GM19043 (cell line): ENCODE measurements around the gene RAP1B.
"Not testable (repeated sequence)": the region's sequence is repeated elsewhere in the genome, so short reads cannot be mapped to it uniquely, and the experiment has no call there.

Source experiments
- ATAC-seq: cut with Tn5 transposase; IDR thresholded peaks from one replicate; pipeline ENCODE4 v1.9.1; 2021; ENCODE audit warnings: low read depth; ENCODE audit not compliant: unreplicated experiment

RAP1B gene

DNA sequence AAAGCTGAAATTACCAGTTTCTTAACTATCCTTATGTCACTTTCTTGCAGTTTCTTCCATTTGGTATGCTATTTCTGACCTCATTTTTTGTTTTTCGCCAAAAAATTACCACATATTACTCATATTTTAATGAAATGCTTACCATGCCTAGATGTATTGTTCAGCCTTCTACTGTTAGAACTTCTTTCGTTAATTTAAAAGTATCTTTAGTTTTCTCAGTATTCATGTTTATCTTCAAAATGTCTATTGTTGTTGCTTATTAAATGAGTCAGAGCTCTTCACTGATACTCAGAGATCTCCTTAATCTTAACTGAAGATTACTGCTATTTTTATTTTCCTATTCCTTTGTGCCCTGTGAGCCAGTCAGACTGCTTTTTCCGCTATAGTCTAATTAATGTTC lies 20.5 kb downstream of the RAP1B start:
- no peak for ATAC-seq

DNA sequence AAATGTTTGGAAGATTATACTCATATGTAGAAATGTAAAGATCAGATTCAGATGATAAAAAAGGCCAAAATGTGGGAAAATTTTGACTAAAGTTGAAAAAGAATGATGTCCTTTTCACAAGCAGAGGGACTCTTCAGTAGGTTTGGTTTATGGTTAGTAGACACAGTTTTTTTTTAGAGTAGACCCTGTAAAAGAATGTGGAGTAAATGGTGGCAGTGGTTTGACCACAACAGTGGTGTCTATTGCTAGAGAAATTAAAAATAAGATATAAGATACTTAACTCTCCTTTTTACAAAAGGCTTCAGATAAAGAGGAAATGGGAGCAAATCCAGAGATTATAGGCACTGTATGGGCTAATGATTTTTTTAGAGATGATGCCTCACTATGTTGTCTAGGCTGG lies 21.8 kb downstream of the RAP1B start:
- ATAC-seq = no peak

- ATAC-seq = peak; percentile 54
Observed at GRCh38 chr12:68633614-68634558, 23.2 kb downstream of the RAP1B start.

- ATAC-seq = no peak
Observed at GRCh38 chr12:68636268-68636667, 25.6 kb downstream of the RAP1B start.

DNA sequence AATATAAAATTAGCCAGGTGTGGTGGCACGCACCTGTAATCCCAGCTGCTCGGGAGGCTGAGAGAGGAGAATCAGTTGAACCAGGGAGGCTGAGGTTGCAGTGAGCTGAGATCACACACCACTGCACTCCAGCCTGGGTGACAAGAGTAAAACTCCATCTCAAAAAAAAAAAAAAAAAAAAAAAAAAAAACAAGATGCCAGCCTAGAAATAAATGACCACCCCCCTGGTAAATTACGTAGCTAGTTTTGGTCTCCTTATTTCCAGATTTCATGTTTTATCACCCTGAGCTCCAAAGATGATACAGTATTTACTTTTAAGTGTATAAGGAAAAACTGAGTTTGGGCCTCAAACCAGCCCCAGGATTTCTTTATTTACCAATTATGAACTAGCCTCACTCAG lies 26.7 kb downstream of the RAP1B start:
- not testable (repeated sequence) for ATAC-seq

DNA sequence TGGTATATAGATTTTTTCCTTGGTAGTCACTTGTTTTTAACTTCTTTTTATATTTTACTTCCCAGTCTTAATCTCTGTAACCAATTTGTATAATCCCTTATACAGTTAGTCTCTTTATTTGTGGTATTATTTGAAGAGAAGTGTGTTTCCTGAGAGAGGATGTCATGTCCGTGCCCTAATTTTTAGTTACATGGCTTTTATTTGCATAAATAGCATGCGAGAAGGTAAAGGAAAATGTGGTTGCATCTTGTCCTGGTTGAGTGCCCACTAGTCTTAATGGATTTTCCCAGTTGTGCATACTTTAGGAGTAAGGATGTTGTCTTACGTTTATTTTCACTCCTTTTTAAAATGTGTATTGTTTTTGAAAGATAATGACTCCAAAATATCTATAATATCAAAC lies 27.5 kb downstream of the RAP1B start:
- ATAC-seq = no peak

- ATAC-seq = no peak
Observed at GRCh38 chr12:68638721-68639395, 28.2 kb downstream of the RAP1B start.

DNA sequence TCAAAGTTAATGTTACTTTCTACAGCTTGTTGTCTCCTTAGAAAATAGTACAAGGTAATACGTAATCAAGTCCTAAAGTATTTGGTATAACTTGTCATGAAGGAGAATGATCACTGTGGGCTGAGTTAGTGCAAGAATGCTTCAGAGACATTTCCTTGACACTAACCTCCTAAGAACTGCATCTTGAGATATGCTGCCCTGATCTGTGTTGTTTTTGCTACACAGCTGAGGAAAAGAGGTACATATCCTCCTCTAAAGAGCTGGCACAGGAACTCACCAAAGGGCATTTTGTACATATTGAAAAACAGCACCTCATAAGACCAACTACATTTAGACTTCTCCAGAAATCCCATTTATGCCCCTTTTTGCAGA lies 28.7 kb downstream of the RAP1B start:
- ATAC-seq = no peak

GRCh38 chr12:68641138-68641537 lies 30.4 kb downstream of the RAP1B start:
- peak; percentile 91 for ATAC-seq

GRCh38 chr12:68646484-68646883 lies 35.8 kb downstream of the RAP1B start:
- ATAC-seq = no peak

DNA sequence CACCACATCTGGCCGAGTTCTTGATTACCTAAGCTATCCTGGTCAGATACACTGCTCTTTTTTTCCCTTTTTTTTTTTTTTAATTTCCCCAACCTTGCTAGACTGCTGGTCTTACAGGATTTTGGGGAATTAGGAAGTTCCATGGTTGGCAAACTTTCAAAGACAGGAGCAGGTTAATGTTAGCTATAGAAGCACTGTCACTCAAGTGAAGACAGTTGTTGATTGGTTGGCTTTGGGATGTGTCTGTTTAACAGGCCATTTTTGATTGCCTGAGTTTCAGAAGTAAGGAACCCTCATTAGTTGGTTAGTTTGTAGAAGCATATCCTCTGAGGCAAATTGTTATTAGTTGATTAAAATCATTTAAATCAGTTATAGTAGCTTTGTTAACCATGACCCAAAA lies 36.8 kb downstream of the RAP1B start:
- ATAC-seq = no peak

- no peak for ATAC-seq
Observed at GRCh38 chr12:68648179-68648578, 37.5 kb downstream of the RAP1B start.

DNA sequence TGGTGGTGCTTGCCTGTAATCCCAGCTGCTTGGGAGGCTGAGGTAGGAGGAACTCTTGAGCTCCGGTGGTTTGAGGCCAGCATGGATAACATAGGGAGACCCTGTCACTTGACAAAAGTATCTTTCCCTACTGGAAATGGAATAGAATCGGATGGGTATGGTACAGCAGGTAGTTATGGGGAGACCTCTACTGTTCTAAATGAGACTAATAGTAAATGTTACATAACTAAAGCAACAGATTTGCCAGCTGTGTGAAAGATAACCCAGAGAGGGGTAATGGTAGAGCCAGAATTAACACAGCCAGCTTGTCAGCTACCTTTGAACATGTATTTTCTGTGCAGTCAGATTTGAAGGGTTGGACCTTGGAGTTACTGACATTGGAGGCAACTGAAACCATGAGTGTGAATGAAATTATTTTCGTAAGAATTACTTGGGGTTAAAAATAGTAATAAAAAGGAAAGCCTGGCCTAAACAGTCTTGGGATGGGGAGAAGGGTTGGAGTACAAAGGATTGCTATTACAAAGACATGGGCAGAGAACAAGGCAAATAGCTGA lies 54.4 kb downstream of the RAP1B start:
- no peak for ATAC-seq

DNA sequence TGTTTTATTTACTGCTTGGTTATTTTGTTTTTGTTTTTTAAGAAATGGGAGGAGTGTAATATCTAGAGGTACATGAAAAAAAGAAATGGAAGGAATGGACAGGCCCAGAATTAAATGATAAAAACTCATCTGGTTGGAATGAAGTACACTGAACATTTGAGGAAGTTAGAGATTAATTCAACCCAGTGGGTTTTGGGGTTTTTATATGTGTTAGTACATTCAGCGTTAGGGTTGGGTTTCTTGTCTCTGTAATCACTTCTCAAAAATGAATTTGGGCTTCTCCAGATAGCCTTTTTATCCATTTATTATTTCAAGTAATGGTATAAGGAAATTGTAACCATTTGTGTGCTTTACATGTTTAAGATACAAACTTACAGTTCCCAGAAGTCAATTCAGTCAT lies 56.6 kb downstream of the RAP1B start:
- ATAC-seq = no peak

DNA sequence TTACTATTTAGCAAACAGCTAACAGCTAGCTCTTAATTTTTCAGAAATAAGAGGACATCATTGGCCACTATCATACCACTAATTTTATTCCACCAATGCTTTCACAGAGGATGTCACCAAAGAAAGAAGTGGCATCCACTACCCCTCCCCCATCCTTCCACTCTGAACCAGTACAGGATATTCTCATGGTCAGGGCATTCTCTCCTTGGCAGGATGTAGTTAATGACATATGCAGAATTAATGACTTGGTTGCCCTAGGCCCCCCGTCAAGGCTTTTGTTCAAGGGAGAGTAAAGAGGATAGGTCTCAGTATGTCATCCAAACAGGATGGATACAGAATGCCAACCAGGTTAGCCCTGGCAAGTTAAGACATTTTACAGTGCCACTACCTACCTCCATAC lies 57.2 kb downstream of the RAP1B start:
- no peak for ATAC-seq

DNA sequence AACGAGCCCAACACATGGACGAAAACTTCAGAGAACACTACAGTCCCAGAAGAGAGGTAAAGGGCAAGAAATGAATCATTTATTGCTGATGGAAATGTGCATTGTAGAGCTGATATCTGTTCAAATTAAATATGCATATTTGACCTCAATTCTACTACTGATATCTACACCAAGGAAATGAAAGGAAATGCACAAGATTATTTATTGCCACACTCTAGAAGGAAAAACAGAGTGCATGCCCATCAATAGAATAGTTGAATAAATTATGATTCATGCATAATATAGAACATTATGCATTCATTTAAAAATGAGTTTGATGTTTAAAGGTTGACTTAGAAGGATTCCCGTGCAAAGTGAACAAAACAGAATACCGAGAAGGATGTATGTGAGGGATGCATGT lies 60.5 kb downstream of the RAP1B start:
- no peak for ATAC-seq

GRCh38 chr12:68673788-68674187 lies 63.1 kb downstream of the RAP1B start:
- no peak for ATAC-seq

- no peak for ATAC-seq
Observed at GRCh38 chr12:68674376-68674775, 63.7 kb downstream of the RAP1B start.

DNA sequence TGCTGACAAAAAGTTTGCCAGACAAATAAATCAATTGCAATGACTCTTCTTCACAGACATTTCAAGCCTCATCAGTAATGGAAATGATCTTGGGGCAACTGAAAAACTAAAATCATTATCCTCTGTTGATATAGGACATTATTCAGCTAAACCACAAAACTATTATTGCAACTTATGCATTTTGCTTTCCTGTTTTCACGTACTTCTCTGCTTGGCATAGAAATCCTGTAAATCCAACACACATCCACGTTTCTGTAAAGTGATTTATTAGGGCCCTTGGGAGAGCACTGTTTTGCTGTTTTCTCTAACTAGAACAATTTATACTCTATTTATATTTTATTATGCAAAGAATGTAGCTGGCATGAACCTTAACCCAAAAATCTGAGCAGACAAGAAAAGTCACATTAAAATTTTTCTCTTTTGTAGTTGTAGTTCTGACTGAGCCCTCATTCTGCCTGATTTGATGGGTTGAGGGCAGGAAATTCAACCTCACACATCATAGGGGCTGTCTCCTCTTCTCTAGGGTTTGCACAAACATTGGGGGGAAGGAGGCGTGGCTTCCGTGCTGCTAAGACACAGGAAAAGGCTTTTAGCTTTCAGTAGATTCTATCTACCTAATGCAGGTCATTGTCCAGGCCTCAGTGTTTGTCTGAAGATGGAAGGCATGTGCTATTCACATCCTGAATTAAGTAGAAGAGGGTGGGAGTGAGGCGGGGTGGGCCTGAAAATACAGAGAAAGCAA lies 64.6 kb downstream of the RAP1B start:
- ATAC-seq = no peak

- not testable (repeated sequence) for ATAC-seq
Observed at GRCh38 chr12:68676854-68677253, 66.2 kb downstream of the RAP1B start.

GRCh38 chr12:68686262-68686594 lies 75.5 kb downstream of the RAP1B start:
- ATAC-seq = no peak
